Neuronal stem cell (in vitro differentiated cells): ENCODE measurements around the gene ADRA2C.

Experiments
- DNase-seq: peaks from one replicate; pipeline ENCODE4 v3.0.0-alpha.2; 2013; ENCODE audit warnings: low spot score
- H2AFZ ChIP-seq: one replicate; pipeline ENCODE4 v1.6.1; 2013; ENCODE audit warnings: mild to moderate bottlenecking, low read length, inconsistent platforms
- H2AK5ac ChIP-seq: 2 replicates; pipeline ENCODE4 v1.6.1; 2013; ENCODE audit warnings: low read depth, mild to moderate bottlenecking, inconsistent platforms, low read length, moderate library complexity, mixed read lengths
- H2BK120ac ChIP-seq: 2 replicates; pipeline ENCODE4 v1.6.1; 2013; ENCODE audit warnings: low read depth, mild to moderate bottlenecking, inconsistent platforms, low read length, moderate library complexity, mixed read lengths
- H2BK12ac ChIP-seq: one replicate; pipeline ENCODE4 v1.6.1; 2013; ENCODE audit warnings: low read length, inconsistent platforms
- H2BK15ac ChIP-seq: 2 replicates; pipeline ENCODE4 v1.6.1; 2013; ENCODE audit warnings: mild to moderate bottlenecking, low read length, inconsistent platforms, mixed read lengths
- H2BK5ac ChIP-seq: one replicate; pipeline ENCODE4 v1.6.1; 2013; ENCODE audit warnings: inconsistent platforms, mild to moderate bottlenecking, low read length, moderate library complexity
- H3K14ac ChIP-seq: one replicate; pipeline ENCODE4 v1.6.1; 2013; ENCODE audit warnings: low read length, inconsistent platforms
- H3K18ac ChIP-seq: 2 replicates; pipeline ENCODE4 v1.6.1; 2013; ENCODE audit warnings: low read length, inconsistent platforms
- H3K23ac ChIP-seq: 2 replicates; pipeline ENCODE4 v1.6.1; 2013; ENCODE audit warnings: low read depth, mild to moderate bottlenecking, mixed read lengths, low read length, inconsistent platforms; ENCODE audit not compliant: poor library complexity
- H3K27ac ChIP-seq: replicated peaks from 3 replicates; pipeline ENCODE4 v1.5.1; 2013; ENCODE audit warnings: low read length, inconsistent platforms
- H3K27me3 ChIP-seq, 3 experiments: 2 replicates each; pipeline ENCODE4 v1.6.1; 2013; ENCODE audit warnings: low read length in 3 of 3, mild to moderate bottlenecking in 2 of 3, inconsistent platforms in 1 of 3, low read depth in 1 of 3, mixed read lengths in 1 of 3, moderate library complexity in 1 of 3; ENCODE audit not compliant: control insufficient read depth in 3 of 3, insufficient read depth in 3 of 3
- H3K36me3 ChIP-seq, 2 donors: replicated peaks in 1 of 2; 2 replicates each; pipeline ENCODE4 v1.6.1; 2013; ENCODE audit warnings: low read length in 2 of 2; ENCODE audit not compliant: control insufficient read depth in 2 of 2, insufficient read depth in 2 of 2
- H3K4ac ChIP-seq: 2 replicates; pipeline ENCODE4 v1.6.1; 2013; ENCODE audit warnings: inconsistent platforms, mild to moderate bottlenecking, low read length, moderate library complexity
- H3K4me1 ChIP-seq, 2 donors: 1 replicate in 1 of 2; 2 replicates in 1 of 2; pipeline ENCODE4 v1.6.1; 2013; ENCODE audit warnings: low read length in 2 of 2, low read depth in 1 of 2; ENCODE audit not compliant: control insufficient read depth in 2 of 2, insufficient read depth in 1 of 2
- H3K4me2 ChIP-seq: one replicate; pipeline ENCODE4 v1.6.1; 2013; ENCODE audit warnings: mild to moderate bottlenecking, low read length, inconsistent platforms; ENCODE audit not compliant: insufficient read depth, poor library complexity, severe bottlenecking
- H3K4me3 ChIP-seq, 2 donors: 2 replicates each; pipeline ENCODE4 v1.5.1; 2013; ENCODE audit warnings: low read length in 2 of 2, mild to moderate bottlenecking in 2 of 2, inconsistent platforms in 1 of 2, moderate library complexity in 1 of 2
- H3K79me1 ChIP-seq: one replicate; pipeline ENCODE4 v1.6.1; 2013; ENCODE audit warnings: low read depth, mild to moderate bottlenecking, inconsistent platforms, low read length, moderate library complexity
- H3K9ac ChIP-seq: one replicate; pipeline ENCODE4 v1.6.1; 2013; ENCODE audit warnings: mild to moderate bottlenecking, low read depth, low read length, inconsistent platforms; ENCODE audit not compliant: poor library complexity
- H3K9me3 ChIP-seq, 2 donors: replicated peaks in 1 of 2; 2 replicates each; pipeline versions ENCODE3 to v1.6.1; 2013; ENCODE audit warnings: low read length in 2 of 2, mild to moderate bottlenecking in 2 of 2, inconsistent platforms in 1 of 2, low read depth in 1 of 2, mixed read lengths in 1 of 2, moderate library complexity in 1 of 2; ENCODE audit not compliant: control insufficient read depth in 2 of 2, insufficient read depth in 1 of 2
- H4K8ac ChIP-seq: one replicate; pipeline ENCODE4 v1.6.1; 2013; ENCODE audit warnings: low read depth, mild to moderate bottlenecking, inconsistent platforms, low read length, moderate library complexity
- H4K91ac ChIP-seq: one replicate; pipeline ENCODE4 v1.6.1; 2013; ENCODE audit warnings: low read length, low read depth, mild to moderate bottlenecking, inconsistent platforms; ENCODE audit not compliant: poor library complexity
- WGBS, 2 donors: extraction: QIAGEN DNeasy Blood & Tissue Kit; methylation state at CpG; one replicate each; pipeline ENCODE4 v1.1.7; 2013; ENCODE audit warnings: missing lambda C conversion rate in 2 of 2, mixed read lengths in 1 of 2; ENCODE audit not compliant: insufficient read length in 2 of 2, insufficient replicate concordance in 1 of 2; ENCODE audit errors: extremely low coverage in 2 of 2; 5-methylcytosine and 5-hydroxymethylcytosine counted together

The ADRA2C gene

GRCh38 chr4:3750334-3750733, 15.9 kb upstream of the ADRA2C start:
- Histone ChIP-seq H2AFZ (no peak overlapping the region), H2BK12ac (no peak overlapping the region), H3K4me1 (peaks cover 0 to 9% of the 10 kb centered on the region in 2 donors), H3K14ac (no peak overlapping the region), H3K9me3 (peaks cover 0 to 3% of the 10 kb centered on the region in 2 donors), H3K36me3 (no peaks in the 10 kb centered on the region), H3K27ac (no peak overlapping the region), H4K91ac (no peak overlapping the region), H3K18ac (no peak overlapping the region), H2BK15ac (no peak overlapping the region), H2BK120ac (no peak overlapping the region), H3K79me1 (no peaks in the 10 kb centered on the region), H2AK5ac (no peak overlapping the region), H3K23ac (no peak overlapping the region), H2BK5ac (no peak overlapping the region), H4K8ac (no peak overlapping the region), H3K9ac (no peak overlapping the region), H3K4ac (no peak overlapping the region), H3K4me2 (no peak overlapping the region), H3K27me3 (peaks cover 0 to 66% (median 2%) of the 10 kb centered on the region in 3 experiments), H3K4me3 (no peak overlapping the region)
- DNase-seq = no peak
- no CpG with 5 or more reads among the region's 11 CpGs for WGBS, 2 donors

- WGBS, 2 donors = no CpG with 5 or more reads among the region's 9 CpGs
Measured at GRCh38 chr4:3752022-3752421, 14.2 kb upstream of the ADRA2C start.

GRCh38 chr4:3753726-3754412, 12.3 kb upstream of the ADRA2C start:
- H3K4me2 ChIP-seq = no peak overlapping the region
- no peak overlapping the region for H2BK15ac ChIP-seq
- H3K79me1 ChIP-seq = no peaks in the 10 kb centered on the region
- H3K4me1 ChIP-seq = no peaks in the 10 kb centered on the region
- no peak overlapping the region for H3K4ac ChIP-seq
- H3K23ac ChIP-seq = no peak overlapping the region
- no peak overlapping the region for H2BK120ac ChIP-seq
- H4K8ac ChIP-seq = no peak overlapping the region
- H3K14ac ChIP-seq = no peak overlapping the region
- H2BK5ac ChIP-seq = no peak overlapping the region
- no peak overlapping the region for H2AFZ ChIP-seq
- peak overlapping the region; percentile 26 for H3K9ac ChIP-seq
- H3K27ac ChIP-seq = no peak overlapping the region
- peaks cover 0 to 34% (median 0%) of the 10 kb centered on the region in 3 experiments for H3K27me3 ChIP-seq
- no CpG with 5 or more reads among the region's 19 CpGs for WGBS, 2 donors
- no peak overlapping the region for H4K91ac ChIP-seq
- no peak overlapping the region for H2BK12ac ChIP-seq
- H3K4me3 ChIP-seq = no peak overlapping the region
- H3K36me3 ChIP-seq = no peaks in the 10 kb centered on the region
- no peak for DNase-seq
- peak overlapping the region; percentile 22 for H3K18ac ChIP-seq
- H2AK5ac ChIP-seq = peak overlapping the region; percentile 81
- H3K9me3 ChIP-seq = peaks cover 0 to 7% of the 10 kb centered on the region in 2 donors

More at GRCh38 chr4:3752022-3752421, 14.2 kb upstream of the ADRA2C start:
- Histone ChIP-seq H4K8ac (no peak overlapping the region), H3K4ac (no peak overlapping the region), H3K23ac (peak overlapping the region; percentile 38), H3K79me1 (no peaks in the 10 kb centered on the region), H2BK120ac (no peak overlapping the region), H3K9ac (peak overlapping the region; percentile 21), H3K14ac (no peak overlapping the region), H2BK12ac (no peak overlapping the region), H2AK5ac (no peak overlapping the region), H3K4me3 (no peak overlapping the region), H2BK5ac (peak overlapping the region; percentile 31), H3K36me3 (no peaks in the 10 kb centered on the region), H3K27me3 (peaks cover 0 to 51% (median 0%) of the 10 kb centered on the region in 3 experiments), H3K9me3 (peaks cover 0 to 7% of the 10 kb centered on the region in 2 donors), H3K18ac (peak overlapping the region; percentile 51), H2AFZ (no peak overlapping the region), H3K27ac (no peak overlapping the region), H3K4me2 (no peak overlapping the region), H4K91ac (no peak overlapping the region), H2BK15ac (no peak overlapping the region), H3K4me1 (peaks cover 0 to 1% of the 10 kb centered on the region in 2 donors)
- DNase-seq = no peak

- Histone ChIP-seq H3K36me3 (no peaks in the 10 kb centered on the region), H3K4me1 (no peaks in the 10 kb centered on the region), H4K91ac (no peak overlapping the region), H3K9ac (no peak overlapping the region), H3K14ac (no peak overlapping the region), H3K4ac (no peak overlapping the region), H3K27me3 (peaks cover 0 to 11% (median 0%) of the 10 kb centered on the region in 3 experiments), H3K4me3 (no peak overlapping the region), H2BK12ac (no peak overlapping the region), H3K9me3 (peaks cover 0 to 7% of the 10 kb centered on the region in 2 donors), H3K18ac (peak overlapping the region; percentile 30), H2BK120ac (no peak overlapping the region), H3K23ac (no peak overlapping the region), H3K27ac (no peak overlapping the region), H3K79me1 (no peaks in the 10 kb centered on the region), H2AK5ac (peak overlapping the region; percentile 68), H2BK5ac (no peak overlapping the region), H3K4me2 (no peak overlapping the region), H4K8ac (no peak overlapping the region), H2AFZ (no peak overlapping the region), H2BK15ac (no peak overlapping the region)
- WGBS, 2 donors = no CpG with 5 or more reads among the region's 12 CpGs
- DNase-seq = no peak
Measured at GRCh38 chr4:3756343-3757059, 9.7 kb upstream of the ADRA2C start.
